Adipose tissue (tissue), 3 donors: ENCODE results near the gene HAUS8. TPM values are rescaled to one million over a fixed set of nuclear protein-coding genes. Genes with fewer than 3 reads are reported as not detected.
"Not testable (repeated sequence)": the region's sequence is repeated elsewhere in the genome, so short reads cannot be mapped to it uniquely, and the experiment has no call there.

Experiments used
- H3K27ac ChIP-seq: one replicate; pipeline ENCODE4 v1.5.1; 2013; ENCODE audit warnings: low read depth, low read length
- WGBS, 3 donors: extraction: QIAGEN DNeasy Blood & Tissue Kit; methylation state at CpG; one replicate each; pipeline ENCODE4 v1.1.7; 2013; 5-methylcytosine and 5-hydroxymethylcytosine counted together
- polyA plus RNA-seq, 3 donors: library from polyadenylated mRNA; stranded (reverse); fragments of 200-250 nt; gene quantifications; one replicate each; pipeline ENCODE4 v1.2.3, GENCODE V29; 2013
- donor health status: healthy with polysubstance abuse.
- donor health status: Bipolar disorder and iron deficiency.
- donor health status: healthy.

HAUS8 gene
- polyA plus RNA-seq, 3 donors, result 2.7 to 9.0 (median 5.1) TPM

- WGBS, 3 donors, result 72 to 82% (median 73%) methylated on average over 3 of the region's 3 CpGs
Observed at GRCh38 chr19:17105556-17105955, 30.3 kb upstream of the HAUS8 start.

DNA sequence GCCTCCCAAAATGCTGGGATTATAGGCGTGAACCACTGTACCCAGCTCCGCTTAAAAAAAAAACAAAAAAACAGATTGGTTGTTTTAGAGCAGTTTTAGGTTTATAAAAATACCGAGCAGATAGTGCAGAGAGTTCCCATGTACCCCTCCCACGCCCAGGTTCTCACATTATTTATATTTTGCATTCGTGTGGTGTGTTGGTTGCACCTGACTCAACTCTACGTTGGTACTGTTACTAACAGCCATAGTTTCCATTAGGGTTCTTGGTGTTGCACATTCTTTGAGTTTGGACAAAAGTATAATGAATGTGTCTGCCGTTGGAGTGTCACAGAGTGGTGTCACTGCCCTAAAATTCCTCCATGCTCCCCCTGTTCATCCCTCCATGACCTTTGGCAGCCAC lies 29.4 kb upstream of the HAUS8 start:
- WGBS, 3 donors, result 80 to 89% (median 84%) methylated on average over 7 of the region's 7 CpGs
- H3K27ac ChIP-seq, result no peak overlapping the region

More at GRCh38 chr19:17105556-17105955, 30.3 kb upstream of the HAUS8 start:
- no peak overlapping the region for H3K27ac ChIP-seq

DNA sequence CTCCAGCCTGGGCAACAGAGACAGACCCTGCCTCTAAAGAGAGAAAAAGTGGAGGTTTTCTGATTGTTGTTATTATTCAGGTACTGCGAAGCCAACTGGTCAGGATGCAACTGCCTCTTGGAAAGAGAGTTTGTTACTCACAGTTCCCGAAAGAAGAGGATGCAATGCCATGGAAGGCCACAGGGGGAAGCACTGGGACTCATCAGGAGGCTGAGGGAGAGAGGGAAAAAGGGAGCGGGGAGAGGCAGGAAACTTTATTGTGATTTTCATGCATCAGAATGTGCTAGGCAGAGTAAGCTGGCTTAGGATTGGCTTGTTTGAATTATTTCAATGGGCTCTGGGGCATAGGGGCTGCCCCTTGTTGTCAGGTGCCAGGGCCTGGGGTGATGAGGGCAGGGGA lies 27.9 kb upstream of the HAUS8 start:
- no peak overlapping the region for H3K27ac ChIP-seq
- 64 to 81% (median 81%) methylated on average over 3 of the region's 3 CpGs for WGBS, 3 donors

GRCh38 chr19:17101686-17102628 lies 26.7 kb upstream of the HAUS8 start:
- 97 to 98% (median 97%) methylated on average over 57 to 59 of the region's 59 CpGs for WGBS, 3 donors
- no peak overlapping the region for H3K27ac ChIP-seq

DNA sequence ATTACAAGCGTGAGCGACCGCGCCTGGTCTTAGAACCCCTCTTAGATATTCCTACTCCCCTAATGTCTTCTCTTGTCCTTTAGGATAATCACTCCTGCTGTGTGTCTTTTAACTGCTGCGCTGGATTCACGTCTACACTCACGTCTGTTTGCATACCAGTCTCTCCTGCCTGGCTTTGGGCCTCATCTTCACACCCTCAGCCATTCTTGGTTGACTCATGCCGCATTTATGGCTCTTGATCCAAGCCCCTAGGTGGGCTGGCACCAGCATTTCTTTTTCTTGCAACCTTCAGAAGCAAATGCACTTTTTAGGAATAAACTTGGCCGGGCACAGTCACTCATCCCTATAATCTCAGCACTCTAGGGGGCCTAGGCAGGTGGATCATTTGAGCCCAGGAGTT lies 23.1 kb upstream of the HAUS8 start:
- 93 to 98% (median 98%) methylated on average over 9 of the region's 9 CpGs for WGBS, 3 donors
- no peak overlapping the region for H3K27ac ChIP-seq

DNA sequence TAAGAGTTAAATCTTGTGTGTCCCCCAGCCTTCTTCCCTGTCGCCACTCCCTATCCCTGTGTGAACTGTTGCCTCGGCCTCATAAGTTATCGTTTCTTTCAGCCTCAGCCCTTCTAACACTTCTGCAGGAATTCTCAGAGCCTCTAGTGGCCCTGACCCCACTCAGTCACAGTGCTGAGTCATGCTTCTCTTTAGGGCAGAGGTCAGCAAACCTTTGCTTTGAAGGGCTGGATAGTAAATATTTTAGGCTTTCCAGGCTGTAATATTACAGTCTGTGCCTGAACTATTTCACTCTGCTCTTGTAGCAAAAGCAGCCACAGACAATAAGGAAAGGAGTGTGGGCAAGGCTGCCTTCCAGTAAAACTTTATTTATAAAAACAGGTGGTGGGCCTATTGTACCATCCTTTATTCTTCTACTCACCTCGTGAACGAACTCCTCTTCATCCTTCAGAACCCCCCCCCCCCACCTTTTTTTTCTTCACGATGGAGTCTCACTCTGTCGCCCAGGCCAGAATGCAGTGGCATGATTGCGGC lies 22.4 kb upstream of the HAUS8 start:
- WGBS, 3 donors, result 69 to 71% (median 70%) methylated on average over 8 of the region's 8 CpGs
- no peak overlapping the region for H3K27ac ChIP-seq

GRCh38 chr19:17095141-17095919 lies 20.1 kb upstream of the HAUS8 start:
- 69 to 89% (median 76%) methylated on average over 23 of the region's 23 CpGs for WGBS, 3 donors
- no peak overlapping the region for H3K27ac ChIP-seq

GRCh38 chr19:17094694-17095093 lies 19.4 kb upstream of the HAUS8 start:
- H3K27ac ChIP-seq, result not testable (repeated sequence)
- 81 to 90% (median 85%) methylated on average over 3 of the region's 3 CpGs for WGBS, 3 donors

GRCh38 chr19:17092696-17093095 lies 17.4 kb upstream of the HAUS8 start:
- no peak overlapping the region for H3K27ac ChIP-seq
- 86 to 100% (median 98%) methylated on average over 2 of the region's 2 CpGs for WGBS, 3 donors

- WGBS, 3 donors, result 52 to 77% (median 62%) methylated on average over 15 of the region's 15 CpGs
- H3K27ac ChIP-seq, result no peak overlapping the region
Observed at GRCh38 chr19:17091758-17092333, 16.6 kb upstream of the HAUS8 start.

DNA sequence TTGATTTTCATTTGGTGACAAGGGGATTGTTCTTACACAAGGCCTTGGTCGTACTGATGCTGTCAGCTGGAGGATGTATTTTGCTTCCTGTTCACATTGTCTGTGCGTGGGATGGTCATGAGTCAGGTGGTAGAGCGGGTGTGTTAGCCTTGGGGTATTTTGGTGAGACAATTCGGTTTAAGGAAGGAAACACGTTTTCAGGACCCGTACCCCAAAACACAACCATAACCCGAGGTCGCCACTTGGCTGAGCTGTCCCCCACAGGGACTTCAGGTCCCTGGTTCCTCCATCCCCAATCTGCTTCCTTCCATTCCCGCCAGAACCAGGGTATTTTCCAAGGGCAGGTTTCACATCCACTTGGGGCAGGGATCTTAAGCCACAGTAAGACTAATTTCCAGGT lies 15.3 kb upstream of the HAUS8 start:
- WGBS, 3 donors, result 43 to 76% (median 66%) methylated on average over 9 of the region's 9 CpGs
- H3K27ac ChIP-seq, result no peak overlapping the region

- 93 to 96% (median 95%) methylated on average over 5 of the region's 5 CpGs for WGBS, 3 donors
- no peak overlapping the region for H3K27ac ChIP-seq
Observed at GRCh38 chr19:17088552-17088951, 13.3 kb upstream of the HAUS8 start.

DNA sequence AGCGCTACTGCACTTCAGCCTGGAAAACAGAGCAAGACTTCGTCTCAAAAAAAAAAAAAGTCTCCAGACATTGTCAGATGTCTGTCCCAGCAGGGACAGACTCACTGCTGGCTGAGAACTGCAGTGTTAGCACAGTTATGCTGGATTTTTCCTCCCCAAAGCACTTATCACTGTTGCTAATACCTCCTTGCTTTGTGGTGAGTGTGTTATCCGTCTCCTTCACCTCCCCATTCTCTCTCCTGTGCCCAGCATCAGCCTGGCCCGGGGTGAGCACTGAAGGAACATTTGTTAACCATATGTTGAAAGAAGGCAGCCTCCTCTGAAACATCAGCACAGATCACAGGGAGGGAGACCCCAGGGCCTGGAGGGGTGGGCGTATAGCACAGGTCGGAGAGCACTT lies 11.6 kb upstream of the HAUS8 start:
- H3K27ac ChIP-seq, result no peak overlapping the region
- WGBS, 3 donors, result 79 to 89% (median 81%) methylated on average over 6 of the region's 6 CpGs

DNA sequence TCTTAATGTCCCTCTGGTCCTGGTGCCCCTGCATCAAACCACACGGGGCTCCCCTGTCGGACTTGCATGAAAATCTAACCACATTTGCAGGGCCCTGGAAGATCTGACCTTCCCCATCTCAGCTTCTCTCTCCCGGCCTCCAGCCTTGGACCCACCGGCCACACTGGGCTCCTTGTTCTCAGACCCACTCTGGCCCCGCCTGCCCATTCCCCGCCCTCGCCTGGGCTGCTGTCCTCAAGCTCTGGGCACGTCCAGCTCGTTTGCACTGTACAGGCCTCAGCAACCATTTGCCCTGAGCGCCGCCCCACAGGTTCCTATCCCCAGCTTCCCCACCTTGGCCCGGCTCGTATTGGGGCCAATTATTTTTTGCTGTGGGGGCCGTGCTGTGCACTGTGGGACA lies 10.9 kb upstream of the HAUS8 start:
- no peak overlapping the region for H3K27ac ChIP-seq
- WGBS, 3 donors, result 84 to 92% (median 89%) methylated on average over 13 to 14 of the region's 14 CpGs

DNA sequence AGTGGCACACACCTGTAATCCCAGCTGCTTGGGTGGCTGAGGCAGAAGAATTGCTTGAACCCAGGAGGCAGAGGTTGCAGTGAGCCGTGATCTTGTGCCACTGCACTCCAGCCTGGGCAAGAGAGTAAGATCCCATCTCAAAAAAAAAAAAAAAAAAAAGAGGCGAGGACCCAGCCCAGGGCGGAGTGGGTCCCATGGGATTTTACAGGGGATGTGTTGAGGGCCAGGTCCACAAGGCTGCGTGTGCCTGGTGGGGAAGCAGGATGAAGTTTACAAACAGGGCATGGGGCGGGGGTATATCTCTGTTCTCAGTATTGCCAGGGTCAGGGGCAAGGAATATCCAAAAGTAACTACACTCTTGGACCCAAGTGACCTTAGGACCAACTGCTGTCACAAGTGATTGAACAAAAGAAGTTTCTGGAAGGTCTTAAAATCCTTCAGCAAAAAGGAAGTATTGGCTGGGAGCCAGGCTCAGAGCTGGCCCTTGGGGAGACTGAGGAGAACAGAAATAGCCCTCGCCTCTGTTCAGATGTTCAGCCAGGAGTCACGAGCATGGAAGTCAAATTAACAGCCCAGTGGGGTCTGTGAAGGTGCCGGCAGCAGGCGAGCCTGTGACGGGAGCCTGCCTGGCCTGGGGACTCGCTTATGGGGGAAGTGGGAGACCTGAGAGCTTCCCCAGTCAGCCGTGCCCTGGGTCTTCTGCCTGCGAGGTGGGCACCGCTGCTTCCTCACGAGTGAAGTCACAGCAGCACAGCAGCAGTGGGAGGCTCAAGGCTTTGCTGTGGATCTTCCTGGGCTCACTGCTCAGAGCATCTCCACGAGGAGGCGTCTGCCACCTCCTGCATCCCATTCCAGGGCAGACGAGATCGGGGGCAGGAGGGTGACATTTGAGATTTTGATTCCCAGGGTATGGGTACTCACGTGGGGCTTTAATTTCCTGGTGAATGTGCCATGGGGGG lies 6.7 kb upstream of the HAUS8 start:
- 59 to 77% (median 60%) methylated on average over 20 of the region's 20 CpGs for WGBS, 3 donors
- no peak overlapping the region for H3K27ac ChIP-seq

DNA sequence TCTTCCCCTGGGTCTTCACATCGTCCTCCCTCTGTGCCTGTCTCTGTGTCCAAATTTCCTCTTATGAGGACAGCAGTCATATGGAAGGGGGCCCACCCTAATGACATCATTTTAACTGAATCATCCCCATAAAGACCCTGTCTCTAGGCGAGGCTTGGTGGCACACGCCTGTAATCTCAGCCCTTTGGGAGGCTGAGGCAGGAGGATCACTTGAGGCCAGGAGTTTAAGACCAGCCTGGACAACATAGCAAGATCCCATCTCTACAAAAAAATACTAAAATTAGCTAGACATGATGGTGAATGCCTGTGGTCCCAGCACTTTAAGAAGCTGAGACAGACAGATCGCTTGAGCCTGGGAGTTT lies 5.2 kb upstream of the HAUS8 start:
- WGBS, 3 donors, result 68 to 91% (median 75%) methylated on average over 4 of the region's 4 CpGs
- no peak overlapping the region for H3K27ac ChIP-seq

DNA sequence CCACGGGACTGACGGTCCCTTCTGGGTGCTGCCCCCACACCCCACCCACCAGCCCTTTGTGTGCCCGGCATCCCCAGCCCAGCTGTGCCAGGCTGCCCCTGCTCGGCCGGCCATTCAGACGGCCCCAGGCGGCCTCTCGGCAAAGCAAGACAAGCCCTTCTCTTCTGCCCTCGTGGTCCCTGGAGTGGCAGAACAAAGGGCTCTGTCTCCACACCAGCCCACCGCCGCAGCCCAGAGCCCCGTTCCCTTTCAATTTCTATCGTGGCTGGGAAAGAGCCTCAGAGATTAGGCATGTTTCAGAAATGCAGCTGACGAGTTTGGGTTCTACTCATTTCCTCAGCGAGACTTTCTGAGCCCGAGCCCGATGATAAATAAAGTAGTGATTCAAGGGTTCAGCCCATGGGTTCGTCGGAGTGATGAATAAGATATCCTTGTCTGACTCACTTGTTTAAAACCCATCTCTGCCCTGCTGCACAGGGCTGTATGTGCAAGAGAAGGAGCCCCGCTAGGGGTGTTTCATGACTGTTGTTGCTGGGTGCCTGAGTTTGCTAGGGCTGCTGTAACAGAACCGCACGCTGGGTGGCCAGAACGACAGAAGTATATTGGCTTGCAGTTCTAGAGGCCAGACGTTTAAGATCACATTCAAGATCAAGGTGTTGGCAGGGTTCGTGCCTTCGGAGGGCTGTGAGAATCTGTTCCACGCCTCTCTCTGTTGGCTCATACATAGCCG lies 4.6 kb upstream of the HAUS8 start:
- WGBS, 3 donors, result 52 to 62% (median 59%) methylated on average over 28 of the region's 28 CpGs
- peak overlapping the region; percentile 94 for H3K27ac ChIP-seq
